Activated gamma-delta T cell (primary cell): Measurements from ENCODE around the gene MEX3A.
A peak's percentile ranks its signal among the peaks of the same experiment; 100 is the strongest.
"Not testable (repeated sequence)": the region's sequence is repeated elsewhere in the genome, so short reads cannot be mapped to it uniquely, and the experiment has no call there.

Experiments used
- DNase-seq: peaks from one replicate; lab custom pipeline; 2025; lab: John Stamatoyannopoulos, UW
- total RNA-seq, 2 donors: gene quantifications; one replicate each; lab custom pipeline; 2026; lab: John Stamatoyannopoulos, UW

The MEX3A gene, protein sequence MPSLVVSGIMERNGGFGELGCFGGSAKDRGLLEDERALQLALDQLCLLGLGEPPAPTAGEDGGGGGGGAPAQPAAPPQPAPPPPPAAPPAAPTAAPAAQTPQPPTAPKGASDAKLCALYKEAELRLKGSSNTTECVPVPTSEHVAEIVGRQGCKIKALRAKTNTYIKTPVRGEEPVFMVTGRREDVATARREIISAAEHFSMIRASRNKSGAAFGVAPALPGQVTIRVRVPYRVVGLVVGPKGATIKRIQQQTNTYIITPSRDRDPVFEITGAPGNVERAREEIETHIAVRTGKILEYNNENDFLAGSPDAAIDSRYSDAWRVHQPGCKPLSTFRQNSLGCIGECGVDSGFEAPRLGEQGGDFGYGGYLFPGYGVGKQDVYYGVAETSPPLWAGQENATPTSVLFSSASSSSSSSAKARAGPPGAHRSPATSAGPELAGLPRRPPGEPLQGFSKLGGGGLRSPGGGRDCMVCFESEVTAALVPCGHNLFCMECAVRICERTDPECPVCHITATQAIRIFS
- total RNA-seq: 0.26 to 0.56 reads per million in 2 donors

DNA sequence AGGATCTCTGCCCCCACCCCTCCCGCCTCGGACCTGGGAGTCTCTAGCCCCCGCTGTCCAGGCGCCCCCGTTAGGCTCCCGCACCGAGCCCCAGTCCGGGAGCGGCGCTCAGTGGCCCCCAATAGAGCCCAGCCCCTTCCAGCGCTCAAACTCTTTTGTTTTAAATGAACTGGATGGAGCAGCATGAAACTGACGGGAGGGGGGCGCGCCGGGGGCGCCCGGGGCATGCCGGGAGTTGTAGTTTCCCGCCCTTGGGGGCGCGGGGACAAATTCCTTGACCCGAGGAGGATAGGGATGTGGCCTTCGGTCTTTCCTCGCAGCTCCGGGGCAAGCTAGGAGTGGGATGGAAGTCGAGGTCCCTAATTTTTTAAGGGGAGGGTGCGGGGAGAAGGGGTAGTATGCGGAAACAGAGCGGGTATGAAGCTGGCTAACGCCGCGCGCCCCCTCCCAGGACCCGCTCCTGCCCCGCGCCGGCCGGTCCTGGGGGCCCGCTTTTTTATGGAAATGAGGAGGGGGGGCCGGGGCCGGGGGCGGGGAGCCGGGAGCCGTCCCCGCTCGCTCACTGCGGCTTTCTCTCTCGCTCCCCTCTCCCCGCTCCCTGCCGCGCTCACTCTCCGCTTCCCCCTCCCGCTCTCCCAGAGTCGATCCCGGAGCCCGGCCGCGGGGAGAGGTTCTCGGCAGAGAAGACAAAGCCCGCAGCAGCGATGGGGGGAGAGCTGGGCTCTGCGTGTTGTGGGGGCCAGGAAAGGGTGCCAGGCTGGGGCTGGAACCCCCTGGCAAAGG, at the start of gene MEX3A:
MEX3A (minus strand) TSS at position 157 of the 783 bp plus-strand sequence. CDS start 467 bp downstream, outside the sequence.
- DNase-seq: peak; percentile 44

DNA sequence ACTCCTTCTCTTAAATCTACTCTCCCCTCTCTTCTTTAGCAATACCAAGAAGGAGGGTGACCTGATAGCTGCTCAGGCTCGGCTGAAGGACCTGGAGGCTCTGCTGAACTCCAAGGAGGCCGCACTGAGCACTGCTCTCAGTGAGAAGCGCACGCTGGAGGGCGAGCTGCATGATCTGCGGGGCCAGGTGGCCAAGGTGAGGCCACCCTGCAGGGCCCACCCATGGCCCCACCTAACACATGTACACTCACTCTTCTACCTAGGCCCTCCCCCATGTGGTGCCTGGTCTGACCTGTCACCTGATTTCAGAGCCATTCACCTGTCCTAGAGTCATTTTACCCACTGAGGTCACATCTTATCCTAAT, 48.3 kb upstream of the MEX3A start:
- no peak for DNase-seq

DNA sequence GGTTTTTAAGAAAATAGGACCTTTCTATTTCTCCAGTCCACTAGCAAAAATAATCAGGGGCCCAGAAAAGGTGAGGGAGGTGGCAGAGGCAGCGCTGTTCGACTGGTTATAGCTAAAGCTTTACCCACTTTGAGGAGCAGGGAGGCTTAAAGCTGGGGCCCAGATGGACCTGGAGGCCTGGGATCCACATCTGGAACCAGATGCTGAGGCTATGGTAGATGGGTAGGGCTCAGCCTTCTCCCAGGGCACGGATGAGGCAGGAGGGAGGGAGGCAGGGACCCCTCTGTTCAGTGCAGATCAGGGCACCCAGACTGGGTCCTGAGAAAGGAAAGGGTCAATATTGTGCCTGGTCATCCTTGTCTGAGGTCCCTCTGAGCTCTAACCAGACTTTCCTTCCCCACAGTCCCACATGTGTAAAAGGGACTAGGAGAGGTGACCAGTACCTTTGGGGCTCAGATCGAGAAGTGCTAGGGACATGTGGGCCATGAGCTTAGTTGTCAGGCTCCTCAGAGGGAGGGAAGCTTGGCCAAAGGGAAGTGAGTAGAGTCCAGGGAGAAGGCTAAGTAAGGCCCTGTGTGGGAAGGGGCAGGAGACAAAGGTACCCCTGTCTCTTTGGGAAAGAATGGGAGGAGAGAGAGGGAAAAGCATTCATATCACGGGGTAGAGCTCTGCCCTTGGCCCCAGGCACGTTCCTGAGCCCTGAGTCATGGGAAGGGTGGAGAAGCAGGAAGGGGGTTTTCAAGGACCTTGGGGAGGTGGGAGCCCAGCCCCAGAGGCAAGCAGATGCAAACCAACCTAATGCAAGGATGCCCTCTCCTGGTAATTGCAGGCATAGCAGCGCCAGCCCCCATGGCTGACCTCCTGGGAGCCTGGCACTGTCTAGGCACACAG, 47.7 kb upstream of the MEX3A start:
- no peak for DNase-seq

DNA sequence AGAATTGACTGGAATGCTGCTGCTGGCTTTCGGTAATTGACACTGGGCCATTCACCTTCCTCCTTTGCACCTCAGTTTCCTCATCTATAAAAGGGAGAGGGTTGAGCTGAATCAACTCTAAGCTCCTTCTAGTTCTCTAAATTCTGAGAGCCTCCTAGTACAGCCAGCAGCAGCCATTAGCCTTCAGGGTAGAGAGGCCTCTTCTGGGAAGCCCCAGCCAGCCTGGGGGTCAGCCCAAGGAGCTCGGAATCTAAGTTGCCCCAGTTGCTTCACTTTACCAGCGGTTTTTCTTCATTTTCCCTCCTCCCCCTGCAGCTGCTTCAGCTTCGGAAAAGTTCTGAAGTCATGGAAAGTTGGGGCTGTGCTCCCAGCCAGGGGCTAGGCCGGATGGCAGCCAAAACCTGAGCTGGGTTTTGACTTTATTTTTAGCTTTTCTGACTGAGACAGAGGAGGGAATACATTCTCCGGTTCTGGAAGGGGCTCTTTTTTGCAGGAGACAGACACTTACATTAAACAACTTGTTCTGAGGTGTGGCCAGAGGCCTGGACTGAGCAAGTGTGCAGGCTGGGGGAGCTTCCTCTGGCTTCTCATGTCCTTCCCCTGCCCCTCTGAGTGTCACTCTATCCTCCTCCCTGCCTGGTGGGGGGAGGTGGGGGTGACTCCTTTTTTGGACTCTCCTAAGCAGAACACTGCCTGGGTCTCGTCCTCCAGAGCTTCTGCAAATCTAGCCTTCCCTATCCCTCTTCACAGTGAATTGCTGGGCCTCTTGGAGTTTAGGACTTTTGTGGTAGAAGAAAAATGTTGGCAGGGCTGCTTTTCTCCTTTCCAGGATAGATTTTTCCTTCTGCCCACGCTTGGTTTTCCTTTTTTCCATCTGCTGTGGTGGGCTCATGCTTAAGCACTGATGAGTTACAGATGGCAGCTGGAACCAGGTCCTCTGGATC, 46.7 kb upstream of the MEX3A start:
- DNase-seq: no peak

DNA sequence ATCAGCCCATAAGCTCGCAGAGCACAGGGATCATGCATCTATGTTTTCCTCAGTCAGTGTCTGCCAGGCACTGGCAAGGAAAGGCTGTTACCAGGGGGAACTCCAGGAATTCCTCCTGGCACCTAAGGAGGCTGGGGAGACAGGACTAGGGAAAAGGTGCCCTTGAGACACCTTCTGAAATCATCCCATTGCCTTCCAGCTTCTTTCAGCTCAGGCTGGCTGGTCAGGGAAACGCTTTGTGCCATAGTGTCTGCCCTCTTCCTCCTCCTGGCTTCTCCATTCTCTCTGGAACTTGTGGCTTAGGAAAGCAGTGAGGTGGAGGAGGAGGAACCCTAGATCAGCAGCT, 46.0 kb upstream of the MEX3A start:
- DNase-seq: no peak

DNA sequence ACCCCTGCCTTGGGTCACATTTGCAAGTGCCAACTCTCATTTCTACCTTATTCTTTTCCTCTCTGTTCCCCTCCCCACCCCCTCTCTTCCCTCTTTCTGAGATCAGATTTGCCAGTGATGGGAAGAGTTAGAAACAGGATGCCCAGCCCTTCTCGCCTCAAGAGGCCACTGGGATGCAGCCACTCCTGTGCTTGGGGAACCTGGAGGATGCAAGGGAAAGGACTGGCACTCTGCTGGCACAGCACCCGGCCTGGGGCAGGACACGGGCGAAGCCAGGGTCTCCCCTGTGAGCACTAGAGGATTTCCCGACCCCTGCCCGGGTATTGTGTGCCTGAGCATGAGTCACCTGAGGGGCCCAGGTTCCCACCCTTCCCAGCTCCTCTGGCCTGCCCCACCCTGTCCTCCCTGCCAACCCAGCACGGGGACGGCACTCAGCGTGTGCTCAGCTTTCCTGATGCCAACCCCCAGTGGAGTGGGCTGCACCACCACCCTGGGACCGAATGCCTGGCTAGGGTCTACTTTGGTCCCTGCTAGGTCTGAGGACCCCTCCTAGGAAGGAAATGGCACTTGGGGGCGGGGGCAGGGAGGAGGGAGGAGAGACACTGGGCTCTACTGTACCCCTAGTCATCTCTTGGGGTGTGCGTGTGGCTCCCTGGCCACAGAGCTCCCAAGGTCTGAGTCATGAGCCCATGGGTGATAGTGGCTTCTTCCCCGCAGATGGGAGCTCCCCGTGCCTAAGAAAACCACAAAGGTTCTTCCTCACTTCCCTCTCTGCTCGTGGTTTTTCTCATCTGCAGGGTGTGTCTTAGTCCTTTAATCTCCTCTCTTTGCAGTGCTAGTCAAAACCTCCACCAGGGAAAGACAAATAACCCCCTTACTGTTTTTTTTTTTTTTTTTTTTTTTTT, 44.6 kb upstream of the MEX3A start:
- DNase-seq: peak; percentile 45

DNA sequence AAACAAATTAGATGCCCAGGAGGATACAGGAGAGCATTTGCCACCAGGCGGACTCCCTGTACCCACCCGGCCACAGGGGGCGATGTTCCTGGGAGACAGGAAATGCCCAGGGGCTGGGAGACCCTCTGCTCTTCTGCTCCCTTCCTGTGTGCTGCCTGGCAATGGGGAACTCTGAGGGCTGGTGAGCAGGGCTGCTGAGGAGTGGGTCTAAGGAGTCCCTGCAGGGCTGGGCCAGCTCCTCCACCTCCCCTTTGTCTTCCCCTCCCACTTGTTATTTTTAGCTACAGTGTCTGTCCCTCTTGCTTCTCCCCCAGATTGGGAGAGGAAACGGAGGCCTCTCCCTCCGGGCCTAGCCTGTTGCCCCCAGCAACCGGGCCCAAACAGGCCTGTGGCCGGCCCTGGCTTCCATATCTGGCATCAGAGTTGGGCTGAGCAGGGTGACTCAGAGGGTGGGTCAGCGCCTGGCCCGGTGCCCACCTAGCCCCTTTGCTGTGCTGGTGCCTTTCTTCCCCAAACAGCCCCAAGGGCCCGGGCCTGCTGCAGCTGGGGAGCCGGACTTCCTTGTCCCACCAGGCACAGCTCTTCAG, 43.9 kb upstream of the MEX3A start:
- peak; percentile 77 for DNase-seq

DNA sequence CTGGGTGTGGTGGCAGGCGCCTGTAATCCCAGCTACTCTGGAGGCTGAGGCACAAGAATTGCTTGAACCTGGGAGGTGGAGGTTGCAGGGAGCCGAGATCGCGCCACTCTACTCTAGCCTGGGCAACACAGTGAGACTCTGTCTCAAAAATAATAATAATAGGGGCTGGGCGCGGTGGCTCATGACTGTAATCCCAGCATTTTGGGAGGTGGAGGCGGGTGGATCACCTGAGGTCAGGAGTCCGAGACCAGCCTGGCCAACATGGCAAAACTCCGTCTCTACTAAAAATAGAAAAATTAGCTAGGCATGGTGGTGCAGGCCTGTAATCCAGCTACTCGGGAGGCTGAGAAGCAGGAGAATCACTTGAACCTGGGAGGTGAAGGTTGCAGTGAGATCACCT, 43.3 kb upstream of the MEX3A start:
- DNase-seq: not testable (repeated sequence)

DNA sequence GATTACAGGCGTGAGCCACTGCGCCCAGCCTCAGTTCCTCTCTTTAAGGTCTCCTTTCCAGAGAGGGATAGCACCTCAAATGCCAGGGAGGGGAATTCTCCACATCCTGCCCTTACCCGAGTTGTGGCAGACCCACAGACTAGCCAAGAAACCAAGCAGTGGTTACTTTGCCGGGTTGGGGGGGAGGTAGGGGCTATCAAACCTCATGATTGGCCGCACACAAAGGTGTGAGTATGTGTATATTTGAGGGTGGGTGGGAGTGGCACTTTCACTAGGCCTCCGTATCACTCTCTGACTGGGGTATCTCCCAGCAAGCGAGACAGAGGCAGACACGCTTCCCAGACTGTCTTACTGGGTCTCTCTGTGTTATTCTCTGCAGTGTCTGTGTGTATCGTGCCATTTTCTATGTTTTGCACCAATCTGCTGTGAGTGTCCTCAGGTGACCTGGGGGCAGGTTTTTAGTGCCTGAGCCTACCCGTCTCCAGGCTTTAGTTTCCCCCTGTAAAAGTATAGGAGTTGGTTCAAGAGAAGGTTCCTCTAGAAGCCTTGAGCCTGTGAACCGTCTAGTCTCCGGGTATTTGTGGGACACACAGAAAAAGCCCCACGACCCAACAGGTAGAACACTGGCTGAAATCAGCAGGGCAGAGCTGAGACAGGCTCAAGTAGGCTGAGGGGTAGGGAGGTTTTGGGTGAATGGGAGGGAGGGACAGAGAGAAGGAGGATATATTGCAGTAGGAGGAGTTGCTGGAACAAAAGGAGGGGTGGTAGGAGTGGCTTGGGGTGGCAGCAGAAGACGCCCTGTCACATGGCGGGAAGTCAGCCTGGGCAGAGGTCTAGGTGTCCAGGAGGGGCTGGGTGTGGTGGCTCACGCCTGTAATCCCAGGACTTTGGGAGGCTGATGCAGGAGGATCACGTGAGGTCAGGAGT, 42.6 kb upstream of the MEX3A start:
- DNase-seq: no peak

DNA sequence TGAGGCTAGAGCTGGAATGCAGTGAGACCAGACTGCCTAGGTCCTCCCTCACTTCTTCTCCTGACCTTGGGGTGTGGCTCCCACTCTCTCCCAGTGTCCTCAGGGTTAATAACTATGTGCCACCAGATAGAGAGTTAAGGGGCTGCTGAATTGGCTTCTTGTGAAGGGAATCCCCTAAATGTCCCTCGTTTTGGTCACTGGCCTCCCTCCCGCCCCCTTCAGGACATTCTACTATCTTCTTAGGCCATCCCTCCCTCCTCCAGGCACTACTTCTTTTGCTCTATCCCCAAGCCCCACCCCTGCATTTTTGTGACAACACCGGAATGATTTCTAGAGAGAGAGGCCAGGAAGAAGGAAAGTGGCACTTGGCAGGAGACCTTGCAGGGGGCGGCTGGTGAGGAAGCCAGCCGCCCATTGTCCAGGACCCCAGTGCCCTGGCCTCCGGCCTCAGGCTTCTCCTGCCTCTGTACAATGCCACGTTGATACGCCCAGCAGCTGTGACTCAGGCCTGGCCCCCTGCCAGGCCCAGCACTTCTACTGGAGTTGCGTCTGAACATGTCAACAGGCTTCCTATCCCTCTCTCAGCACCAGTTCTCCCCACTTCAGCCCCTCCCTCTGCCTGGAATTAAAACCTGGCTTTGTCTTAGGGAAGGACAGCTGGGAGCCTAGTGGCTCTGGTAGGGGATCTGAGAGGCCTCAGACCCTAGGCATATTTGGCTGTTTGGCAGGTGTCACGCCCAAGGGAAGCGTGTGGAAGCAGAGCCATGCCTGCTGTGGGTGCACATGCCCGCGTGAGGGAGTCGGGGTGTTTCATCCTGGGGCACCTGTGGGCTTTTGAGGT, 41.3 kb upstream of the MEX3A start:
- peak; percentile 30 for DNase-seq

DNA sequence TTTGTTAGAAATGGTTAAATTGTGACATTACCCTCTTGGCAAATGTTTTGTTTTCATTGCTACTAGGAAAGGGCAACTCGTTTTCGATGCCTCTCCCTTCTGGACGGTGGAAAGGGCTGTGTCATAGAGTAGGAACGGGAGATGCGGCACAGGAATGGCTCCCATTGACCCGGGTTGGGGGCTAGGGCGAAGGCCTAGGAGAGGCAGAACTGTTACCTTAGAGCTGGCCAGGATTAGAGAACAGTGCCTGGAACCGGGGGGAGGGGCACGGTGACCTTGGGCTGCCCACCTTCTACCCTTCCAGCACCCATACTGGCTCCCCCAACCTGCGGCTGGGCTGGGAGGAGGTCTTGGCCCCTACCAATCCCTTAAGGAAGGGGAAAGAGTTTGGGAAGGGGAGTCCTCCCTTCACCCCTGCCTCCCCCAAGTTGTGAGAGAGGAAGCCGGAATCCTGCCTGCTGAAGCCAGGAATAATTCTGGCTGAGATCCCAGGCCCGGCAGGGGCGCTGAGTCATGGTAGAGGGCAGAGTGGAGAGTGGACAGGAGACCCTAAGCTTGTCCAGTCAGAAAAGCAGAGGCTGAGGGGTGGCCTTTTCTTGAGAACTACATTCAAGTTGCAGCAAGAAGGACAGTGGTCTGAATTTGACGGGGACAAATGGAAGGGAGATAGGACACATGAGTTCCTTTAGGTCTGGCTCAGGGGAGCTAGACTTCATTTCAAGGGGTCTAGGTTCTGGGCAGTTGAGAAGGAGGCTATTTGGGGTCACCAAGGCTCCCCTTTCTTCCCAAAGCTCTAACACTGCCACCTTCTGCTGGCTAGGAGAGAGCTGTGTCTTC, 40.5 kb upstream of the MEX3A start:
- DNase-seq: no peak

DNA sequence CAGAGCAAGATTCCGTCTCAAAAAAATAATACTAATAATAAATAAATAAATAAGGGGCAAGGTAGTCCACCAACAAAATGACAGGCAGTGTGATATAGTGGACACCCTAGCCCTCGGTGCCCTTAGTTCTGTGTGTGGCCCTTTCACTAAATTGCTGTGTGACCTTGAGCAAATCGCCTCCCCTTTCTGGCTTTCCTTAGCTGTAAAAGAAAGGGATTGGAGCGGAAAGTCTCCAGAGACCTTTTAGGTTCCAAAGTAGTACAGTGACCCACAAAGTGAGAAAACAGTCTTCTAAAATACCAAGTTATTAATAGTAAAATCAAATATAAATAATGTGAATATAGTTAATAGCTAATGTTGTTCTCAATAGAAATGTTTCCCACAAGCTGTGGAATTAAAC, 39.8 kb upstream of the MEX3A start:
- no peak for DNase-seq

DNA sequence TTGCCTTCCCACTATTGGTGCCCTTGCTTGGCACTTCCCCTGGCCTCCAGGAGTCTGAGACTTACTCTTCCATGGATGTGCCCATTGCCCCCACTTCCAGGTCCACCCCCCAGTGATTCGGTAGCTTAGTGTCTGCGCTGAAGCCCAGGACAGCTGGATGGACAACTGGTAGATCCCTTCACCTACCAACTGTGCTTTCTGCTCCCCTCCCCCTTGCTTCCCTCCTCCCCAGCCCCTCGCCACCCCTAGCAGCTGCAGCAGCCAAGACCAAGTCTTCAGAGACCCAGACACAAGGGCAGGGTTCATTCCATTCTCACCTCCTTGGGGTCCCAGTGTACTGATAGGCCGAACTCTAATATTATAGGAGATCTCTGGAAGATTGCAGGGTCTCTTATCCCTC, 39.2 kb upstream of the MEX3A start:
- DNase-seq: no peak

DNA sequence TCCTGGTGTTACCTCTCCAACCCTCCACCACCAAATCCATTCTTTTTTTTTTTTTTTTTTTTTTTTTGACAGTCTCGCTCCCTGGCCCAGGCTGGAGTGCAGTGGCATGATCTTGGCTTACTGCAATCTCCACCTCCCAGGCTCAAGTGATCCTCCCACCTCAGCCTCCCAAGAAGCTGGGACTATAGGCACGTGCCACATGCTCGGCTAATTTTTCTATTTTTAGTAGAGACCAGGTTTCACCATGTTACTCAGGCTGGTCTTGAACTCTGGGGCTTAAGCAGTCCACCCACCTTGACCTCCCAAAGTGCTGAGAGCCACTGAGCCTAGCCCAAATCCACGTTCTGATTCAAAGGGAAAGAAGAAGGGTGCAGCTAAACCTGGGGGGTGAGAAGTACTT, 38.7 kb upstream of the MEX3A start:
- DNase-seq: not testable (repeated sequence)

DNA sequence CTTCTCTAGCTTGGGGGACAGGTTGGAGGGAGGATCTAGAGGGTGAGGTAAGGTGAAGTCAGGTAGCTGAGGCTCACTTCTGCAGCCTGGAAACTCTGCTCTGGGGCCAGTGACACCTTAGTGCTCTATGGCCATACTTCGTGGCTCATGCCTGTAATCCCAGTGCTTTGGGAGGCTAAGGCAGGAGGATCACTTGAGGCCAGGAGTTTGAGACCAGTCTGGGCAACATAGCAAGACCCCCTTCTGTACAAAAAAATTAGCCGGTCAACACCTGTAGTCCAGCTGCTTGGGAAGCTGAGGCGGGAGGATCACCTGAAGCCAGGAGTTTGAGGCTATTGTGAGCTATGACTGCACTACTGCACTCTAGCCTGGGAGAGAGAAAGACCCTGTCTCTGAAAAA, 38.1 kb upstream of the MEX3A start:
- DNase-seq: no peak

DNA sequence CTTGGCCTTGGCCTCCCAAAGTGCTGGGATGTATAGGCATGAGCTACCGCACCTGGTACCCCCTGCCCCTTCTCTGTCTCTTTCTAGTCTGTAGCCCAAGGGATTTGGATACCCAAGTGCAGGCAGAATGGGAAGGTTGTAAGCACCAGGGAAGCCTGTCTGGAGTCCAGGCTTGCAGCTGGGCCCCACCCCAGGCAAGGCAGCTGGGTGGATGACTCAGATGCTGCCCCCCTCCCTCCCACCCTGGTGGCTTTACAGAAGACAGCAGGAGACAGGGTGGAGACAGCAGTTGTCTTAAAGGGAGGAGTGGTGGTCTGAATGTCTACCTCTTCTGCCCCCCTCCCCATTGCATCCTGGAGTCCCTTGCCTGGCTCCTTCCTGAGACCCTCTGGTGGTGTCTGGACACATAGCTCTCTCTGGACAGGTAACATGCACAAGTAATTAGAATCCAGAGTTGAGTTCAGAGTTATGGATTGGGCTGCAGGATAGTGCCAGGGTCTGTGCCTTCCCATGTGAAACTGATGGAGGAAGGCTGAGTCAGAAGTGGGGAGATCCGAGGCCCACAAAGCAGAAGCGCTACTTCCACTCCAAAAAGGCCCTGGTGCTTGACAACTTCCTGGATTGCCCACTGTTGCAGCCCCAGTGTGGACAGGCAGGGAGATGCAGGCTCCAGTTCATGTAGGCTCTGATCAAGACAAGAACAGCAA, 37.4 kb upstream of the MEX3A start:
- DNase-seq: no peak
